ENCODE data around the gene PRRT4.

The PRRT4 gene

DNA sequence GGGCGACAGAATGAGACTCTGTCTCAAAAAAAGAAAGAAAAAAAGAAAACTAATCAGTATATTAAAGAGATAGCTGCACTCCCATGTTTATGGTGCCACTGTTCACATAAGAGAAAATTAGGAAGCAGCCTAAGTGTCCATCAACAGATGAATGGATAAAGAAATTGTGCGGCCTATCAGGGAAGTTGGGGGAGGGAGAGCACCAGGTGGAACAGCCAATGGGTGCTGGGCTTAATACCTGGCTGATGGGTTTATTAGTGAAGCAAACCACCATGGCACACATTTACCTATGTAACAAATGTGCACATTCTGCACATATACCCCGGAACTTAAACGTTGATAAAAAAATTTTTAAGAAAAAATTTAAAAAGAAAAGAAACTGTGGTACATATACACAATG lies 9.0 kb upstream of the PRRT4 start:
- no peak for DNase-seq

DNA sequence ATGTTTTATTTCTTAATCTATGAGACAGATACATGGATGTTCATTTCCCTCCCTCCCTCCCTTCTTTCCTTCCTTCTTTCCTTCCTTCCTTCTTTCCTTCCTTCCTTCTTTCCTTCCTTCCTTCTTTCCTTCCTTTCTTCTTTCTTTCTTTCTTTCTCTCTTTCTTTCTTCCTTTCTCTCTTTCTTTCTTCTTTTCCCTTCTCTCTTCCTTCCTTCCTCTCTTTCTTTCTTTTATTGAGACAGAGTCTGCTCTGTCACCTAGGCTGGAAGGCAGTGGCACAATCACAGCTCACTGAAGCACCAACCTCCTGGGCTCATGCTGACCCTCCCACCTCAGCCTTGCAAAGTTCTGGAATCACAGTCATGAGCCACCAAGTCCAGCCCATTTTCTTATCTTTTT lies 5.5 kb upstream of the PRRT4 start:
- DNase-seq, result no peak

DNA sequence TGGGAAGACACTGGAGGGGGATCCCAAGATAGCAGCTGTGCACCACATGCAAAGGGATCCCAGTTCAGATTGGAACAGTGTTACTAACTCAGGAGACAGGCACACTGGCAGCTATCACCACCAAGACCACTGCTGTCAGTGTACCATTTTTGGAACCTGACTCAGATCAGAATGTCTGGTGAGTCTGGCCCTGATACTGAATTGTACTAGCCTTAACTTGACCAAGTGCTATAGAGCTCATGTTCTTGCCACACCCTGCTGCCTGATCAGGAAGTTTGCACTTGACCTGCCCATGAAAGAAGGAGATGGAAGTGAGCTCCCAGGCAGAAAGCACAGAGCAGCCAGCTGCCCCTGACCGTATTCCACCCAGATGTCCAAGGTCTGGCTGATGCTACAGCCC lies 4.8 kb upstream of the PRRT4 start:
- DNase-seq, result no peak

DNA sequence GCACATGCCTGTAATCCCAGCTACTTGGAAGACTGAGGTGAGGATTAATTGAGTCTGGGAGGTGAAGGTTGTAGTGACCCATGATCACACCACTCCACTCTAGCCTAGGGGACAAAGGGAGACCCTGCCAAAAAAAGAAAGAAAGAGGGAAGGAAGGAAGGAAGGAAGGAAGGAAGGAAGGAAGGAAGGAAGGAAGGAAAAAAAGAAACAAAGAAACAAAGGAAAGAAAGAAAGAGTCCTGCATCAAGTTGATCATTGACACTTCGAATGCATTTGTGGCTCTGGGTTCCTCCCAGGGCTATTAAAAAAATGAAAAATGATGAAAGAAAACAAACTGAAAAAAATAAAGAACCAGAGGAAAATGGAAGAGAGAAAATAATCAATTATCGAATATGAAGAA lies 3.9 kb upstream of the PRRT4 start:
- no peak for DNase-seq

DNA sequence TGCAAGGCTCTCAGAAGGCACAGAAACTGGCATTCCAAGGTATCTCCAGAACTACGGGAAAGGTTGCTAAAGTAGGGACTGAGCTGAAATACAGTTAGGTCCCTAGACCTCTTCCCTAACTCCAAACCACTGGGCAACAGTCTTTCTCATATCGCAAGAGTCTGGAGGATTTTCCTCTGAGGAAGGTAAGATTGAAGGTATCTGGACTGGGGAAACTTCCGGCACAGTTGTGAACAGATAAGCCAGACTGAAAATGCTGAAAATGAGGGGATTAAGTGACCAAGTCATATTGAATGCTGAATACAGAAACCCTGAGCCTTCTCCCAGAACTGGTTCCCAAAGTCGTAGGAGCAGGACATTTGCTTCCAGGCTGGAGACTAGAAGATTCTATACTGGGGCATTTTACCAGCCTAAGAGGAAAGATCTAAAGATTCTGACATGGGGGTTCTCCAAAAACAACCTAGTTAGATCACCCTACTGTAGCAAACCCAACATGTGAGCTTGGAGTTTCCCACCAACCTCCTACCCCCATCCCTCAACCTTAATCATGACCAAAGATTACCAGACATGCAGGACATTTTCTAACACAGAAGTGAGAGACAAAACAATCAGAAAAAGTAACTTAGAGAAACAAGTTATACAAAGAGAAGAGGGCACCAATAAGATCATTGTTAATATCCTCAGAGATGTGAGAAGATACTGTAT lies 2.8 kb upstream of the PRRT4 start:
- DNase-seq, result no peak

DNA sequence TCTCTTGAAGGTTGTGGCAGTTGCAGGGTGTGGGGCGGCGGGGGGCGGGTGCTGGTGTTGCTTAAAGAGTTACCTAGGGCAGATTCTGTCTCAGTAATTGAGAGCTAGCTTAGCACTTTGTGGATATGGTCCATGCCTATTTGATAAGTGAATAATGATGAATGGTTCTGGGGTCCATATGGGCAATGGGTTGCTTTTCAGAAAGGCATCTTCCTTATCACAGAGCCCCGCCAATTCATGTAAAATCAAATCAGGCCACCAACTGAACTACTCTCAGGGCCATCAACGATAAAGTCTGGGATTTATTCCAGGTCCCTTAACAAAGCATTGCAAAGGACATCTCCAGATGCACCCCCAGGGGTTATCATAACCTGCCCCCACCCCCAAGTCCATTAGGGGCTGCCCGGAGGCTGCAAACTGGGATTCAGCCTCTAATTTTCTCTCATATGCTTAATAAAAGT lies 1.8 kb upstream of the PRRT4 start:
- no peak for DNase-seq

DNA sequence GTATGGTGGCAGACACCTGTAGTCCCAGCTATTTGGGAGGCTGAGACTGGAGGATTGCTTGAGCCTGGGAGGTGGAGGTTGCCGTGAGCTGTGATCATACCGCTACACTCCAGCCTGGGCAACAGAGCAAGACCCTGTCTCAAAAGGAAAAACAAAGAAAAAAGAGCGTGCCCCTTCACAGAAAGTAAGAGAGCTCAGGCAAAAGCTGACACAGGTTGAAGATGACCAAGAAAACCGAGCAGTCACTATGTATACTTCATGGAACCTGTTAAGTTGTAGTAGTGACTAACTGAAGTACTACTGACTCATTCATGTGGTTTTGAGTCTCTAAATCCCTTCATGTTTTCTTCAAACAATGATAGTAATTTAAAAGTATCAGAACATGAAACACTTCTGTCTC lies 1.2 kb upstream of the PRRT4 start:
- DNase-seq, result no peak

DNA sequence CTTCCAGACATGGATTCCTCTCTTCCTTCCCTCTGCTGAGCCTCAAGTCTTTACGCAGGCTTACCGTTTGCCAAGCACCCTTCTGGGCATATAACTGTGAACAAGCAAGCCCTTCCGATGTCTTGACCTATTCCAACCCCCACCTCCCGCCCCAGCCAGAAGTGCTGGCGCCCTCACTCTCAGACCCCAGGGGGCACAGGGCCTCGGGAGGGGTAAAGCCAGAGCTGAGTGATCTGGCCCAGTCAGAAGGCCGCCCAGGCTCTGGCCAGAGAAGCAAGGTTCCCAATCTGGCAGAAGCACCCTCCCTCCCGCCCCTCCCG lies 1.2 kb downstream of the PRRT4 start:
- no peak for DNase-seq

DNA sequence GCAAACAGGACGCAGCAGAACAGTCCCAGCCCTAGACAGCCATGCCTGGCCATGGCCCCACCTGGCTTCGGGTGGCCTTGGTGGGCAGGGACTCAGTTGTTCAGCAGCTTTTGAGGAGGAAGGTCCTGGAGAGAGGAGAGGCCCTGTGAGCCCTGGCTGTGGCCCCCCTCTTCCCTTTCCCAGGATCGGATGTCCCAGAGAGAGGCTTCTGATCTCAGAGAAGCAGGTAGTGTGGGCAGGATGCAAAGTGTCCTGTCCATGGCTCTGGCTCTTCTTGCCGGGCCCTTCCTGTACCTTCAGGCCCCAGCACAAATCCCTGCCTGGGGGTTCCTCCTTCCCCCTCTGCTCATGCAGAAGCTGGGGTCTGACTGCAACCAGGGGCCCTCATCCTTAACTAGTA lies 1.6 kb downstream of the PRRT4 start:
- no peak for DNase-seq

DNA sequence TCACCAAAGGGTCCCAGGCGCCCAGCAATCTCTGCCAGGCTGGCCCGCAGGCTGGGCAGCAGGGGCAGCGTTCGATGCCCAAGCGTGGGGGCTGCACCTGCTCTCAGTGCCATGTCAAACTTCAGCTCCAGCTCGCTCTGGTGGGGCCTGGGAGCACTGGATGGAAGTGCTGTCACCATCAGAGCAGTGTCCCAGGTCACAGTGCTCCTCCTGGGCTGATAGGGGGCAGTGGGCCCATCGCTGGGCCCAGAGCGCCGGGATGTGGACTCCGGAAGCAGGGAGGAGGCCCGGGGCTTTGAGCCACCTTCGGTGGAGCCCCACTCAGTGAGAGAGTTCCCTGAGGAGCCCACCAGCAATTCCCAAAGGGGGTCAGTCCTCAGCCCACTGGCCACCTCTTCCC lies 2.2 kb downstream of the PRRT4 start:
- no peak for DNase-seq

DNA sequence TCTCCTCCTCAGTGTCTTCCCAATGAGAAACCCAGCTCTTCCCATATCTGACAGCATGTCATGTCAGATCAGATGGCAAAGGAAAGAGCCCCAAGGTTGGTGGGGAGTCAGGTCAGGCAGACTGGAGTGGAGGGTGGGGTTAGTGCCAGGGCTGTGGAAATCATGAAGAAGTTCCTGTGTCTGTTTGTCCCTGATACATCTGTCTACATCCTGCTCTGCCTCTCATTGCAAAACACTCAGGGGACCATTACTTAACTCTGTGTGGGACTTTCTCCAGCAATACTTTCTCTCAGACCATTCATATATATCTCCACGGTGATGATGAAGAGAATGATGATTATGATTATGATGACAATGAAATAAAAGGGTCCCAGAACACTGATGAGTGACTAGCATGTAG lies 3.3 kb downstream of the PRRT4 start:
- no peak for DNase-seq

DNA sequence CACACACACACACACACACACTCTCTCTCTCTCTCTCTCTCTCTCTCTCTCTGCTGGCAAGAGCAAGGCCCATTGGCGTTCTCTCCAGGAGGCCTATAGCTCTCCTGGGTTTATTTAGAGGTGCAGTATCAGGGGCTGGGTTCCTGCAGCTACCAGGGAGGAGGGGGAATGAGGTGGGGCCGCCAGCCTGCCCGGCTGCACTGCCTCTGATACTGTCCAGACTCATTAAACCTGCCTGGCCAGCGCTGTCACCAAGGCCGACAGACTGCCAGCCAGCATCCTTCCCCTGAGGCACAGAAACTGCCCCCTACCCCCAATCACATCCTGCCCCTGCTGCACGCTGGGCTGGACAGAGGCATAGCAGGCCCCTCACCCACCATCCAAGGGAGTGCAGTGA lies 4.3 kb downstream of the PRRT4 start:
- no peak for DNase-seq

DNA sequence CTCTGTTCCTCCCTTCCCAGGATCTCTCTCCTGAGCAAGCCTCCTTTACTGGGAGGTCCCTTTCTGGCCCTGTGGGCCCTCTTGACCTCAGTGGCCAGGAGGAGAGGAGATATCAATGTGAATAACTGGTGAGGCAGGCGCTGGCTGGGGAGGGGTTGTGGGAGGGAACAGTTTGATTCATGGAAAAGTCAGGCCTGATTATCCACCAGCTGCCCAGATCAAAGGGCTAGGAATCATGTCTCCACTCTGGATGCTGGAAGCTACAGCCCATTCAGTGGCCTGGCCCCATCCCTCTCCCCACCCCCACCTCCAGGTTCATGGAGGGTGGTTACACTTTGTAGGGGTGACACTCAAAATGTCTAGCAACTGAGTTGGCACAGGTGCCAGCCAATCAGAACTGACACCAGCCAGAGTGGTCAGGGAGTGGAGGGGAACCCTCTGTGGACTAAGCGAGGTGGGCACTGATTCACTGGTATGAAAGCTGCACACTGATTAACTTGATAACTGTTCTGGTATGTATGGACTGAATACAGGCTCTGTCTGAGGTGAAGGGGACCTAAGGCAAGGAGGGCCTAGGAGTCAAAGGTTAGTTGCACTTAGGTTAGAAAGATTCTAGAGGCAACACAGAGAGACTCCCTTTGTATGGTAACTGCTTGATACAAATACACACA lies 4.8 kb downstream of the PRRT4 start:
- no peak for DNase-seq

DNA sequence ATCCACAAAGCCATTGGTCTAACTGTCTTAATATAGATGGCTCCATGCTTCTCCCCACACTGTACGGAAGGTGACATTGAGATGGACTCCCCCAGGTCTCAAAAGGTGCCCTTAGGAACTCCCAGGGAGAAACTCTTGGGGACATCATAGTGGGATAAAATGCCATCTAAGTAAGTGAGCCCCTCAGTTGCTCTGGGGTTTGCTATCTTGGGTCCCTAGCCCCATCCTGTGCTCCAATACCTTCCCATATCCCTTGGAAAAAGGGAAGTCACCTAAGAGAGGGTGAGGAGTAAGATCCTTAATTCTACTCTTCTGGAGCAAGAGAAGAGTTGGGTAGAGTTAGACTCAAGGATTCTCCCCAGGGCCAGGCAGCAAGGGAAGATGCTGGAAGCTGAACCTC lies 7.9 kb downstream of the PRRT4 start:
- no peak for DNase-seq

DNA sequence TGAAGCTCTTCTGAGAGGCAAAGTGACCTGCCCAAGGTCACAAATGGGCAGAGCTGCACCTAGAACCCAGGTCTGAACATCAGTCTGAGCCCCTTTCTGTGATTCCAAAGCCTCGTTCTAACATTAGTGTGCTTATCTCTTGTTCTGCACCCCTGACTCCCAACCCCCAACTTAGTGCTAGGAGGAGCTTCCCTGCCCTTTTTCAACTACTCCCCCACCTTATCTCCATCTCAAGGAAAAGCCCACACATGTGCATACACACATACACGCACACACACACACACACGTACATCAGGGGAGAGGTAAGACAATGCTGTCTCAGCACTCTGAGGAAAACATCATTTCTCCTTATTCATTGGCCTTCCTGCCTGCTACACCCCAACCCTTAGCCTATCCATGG lies 8.3 kb downstream of the PRRT4 start:
- no peak for DNase-seq

DNA sequence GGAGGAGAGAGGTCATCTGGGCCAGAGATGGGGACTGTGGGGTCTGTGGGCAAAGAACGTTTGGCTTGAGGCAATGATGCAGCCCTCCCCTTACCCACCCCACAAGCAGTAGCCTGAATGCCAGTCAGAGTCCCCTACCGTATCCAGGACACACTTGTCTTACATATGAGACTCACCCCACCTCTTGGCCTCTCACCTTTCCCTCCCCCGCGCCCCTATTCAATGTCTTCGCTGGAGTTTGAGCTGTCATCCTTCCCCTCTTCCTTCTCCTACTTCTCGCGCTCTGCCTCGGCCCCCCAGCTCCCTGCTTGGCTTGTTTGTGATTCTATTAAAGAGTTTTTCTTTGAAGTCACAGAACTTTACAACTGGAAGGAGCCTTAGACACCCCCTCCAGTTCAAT lies 8.9 kb downstream of the PRRT4 start:
- DNase-seq, result no peak

DNA sequence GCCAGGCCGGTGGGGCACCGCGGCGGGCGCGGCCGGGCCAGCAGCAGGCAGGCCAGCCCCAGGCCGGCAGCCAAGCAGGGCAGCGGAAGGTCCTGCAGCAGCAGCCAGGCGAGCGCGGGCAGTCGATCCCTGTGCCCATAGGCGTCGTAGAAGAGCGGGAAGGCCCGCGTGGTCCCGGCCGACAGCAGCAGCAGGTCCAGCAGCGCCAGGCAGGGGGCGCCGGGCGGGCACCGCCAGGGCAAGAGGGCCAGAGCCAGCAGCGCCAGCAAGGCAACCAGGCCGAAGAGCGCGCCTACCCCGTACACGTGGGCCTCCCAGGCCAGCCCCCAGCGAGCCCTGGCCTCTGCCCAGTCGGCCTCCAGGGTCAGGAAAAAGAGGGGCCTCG lies 9.3 kb downstream of the PRRT4 start:
- peak in 1 of 2 donors; percentile 40 for DNase-seq

DNA sequence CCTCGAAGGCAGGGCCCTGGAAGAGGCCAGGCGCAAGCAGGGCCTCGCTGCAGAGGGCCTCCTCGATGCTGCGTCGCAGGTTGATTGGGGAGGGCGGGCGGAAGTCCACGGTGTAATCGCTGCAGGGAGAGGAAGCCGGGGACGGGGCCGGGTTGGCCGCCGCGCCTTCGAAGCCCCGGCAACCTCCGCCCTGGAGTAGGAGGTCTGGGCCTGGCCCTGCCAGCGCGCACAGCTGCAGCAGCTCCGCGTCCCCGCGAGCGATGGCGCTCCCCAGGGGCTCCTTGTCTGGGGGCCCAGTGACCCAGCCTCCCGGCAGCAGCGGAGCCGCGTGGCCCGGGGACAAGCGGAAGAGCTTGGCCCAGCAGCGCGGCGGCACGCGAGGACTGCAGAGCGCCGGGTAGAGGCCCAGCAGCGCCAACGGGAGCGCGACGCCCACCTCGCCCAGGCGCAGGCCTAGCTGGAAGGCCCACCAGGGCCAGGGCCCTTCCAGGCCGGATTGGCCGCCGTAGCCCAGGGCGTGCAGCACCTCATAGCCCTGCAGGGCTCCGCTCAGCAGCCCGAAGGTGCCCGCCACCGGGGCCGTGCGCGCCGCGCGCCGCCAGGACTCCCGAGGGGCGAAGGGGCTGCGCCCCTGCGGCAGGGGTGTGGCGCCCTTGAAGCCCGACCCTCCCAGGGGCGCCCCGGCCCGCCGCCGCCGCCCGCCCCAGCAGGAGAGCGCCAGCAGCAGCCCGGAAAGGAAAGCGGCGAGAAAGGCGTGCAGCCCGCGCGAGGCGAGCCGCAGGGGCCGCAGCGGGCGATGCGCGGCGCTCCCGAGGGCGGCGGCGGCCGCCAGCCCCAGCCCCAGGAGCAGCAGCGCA lies 10.0 kb downstream of the PRRT4 start:
- DNase-seq, result no peak

DNA sequence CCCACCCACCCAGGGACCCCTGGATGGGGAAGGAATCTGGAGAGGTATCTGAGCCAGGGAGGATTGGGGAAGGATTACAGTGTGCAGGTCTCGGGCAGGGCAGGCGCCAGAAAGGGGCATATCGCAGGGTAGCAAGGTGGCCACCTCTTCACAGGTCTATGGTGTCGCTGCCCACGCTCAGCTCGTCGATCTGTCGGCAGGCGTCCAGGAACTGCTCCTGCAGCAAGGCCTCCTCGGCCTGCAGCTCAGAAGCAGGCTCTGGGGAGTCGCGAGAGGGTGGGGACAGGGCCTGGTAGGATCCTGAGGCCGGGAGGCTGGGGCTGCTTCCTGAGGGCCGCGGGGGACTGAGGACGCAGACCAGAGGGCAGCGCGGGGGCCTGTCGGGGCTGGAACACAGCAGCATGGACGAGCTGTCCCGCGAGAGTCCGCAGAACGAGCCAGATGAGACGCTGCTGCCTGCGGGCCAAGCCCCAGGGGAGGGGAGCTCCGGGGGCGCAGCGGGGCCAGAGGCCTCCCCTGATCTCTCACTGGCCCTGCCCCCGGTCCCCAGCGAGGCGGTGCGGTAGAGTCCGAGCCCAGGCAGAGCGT lies 10.7 kb downstream of the PRRT4 start:
- DNase-seq, result no peak

DNA sequence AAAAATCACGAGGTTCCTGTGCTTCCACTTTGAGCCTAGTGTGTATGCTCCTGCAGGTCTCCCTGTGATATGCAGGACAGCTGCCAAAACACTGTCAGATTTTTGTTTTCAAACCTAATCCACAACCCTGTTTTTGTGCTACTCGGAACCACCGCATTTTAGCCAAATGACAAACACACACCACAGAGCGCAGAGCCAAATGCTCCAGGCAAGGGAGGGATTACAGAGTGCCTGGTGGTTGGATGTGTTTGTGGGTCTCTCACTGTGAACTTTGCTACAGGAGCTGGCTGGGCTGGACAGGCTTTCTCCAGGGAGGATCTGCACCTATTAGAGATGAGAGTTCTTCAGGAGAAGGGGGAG lies 12.0 kb downstream of the PRRT4 start:
- DNase-seq, result no peak

DNA sequence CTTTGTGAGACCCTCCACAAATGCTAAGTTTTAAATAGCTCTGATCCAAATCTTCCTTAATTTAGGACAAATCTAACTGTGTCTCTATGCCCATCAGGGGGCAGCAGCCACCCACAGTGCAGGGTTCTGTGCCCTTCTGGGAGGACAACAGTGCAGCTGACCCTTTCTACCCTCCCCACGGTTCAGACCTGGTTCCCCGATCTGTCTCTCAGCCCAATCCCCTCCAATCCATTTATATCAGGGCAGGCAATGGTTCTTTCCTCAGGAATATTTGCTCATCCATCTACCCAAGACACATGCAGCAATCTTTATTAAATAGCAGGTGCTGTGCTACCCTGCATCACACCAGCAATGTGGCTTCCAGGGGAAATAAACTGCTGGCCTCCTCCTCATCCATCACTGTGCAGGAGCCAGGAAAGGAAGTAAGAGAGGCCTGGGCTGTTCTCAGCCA lies 13.8 kb downstream of the PRRT4 start:
- DNase-seq, result peak; percentile 36 to 51

DNA sequence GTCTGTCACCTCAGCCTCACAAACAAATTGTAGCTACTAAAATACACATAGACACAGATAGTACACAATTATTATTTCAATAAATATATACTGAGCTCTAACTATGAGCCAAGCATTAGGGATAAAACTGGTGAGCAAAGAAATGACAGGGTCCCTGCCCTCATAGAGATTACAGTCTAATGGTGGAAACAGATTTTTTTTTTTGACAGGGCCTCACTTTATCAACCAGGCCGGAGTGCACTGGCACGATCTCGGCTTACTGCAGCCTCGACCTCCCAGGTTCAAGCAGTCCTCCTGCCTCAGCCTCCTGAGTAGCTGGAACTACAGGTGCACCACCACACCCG lies 17.1 kb downstream of the PRRT4 start:
- no peak for DNase-seq

DNA sequence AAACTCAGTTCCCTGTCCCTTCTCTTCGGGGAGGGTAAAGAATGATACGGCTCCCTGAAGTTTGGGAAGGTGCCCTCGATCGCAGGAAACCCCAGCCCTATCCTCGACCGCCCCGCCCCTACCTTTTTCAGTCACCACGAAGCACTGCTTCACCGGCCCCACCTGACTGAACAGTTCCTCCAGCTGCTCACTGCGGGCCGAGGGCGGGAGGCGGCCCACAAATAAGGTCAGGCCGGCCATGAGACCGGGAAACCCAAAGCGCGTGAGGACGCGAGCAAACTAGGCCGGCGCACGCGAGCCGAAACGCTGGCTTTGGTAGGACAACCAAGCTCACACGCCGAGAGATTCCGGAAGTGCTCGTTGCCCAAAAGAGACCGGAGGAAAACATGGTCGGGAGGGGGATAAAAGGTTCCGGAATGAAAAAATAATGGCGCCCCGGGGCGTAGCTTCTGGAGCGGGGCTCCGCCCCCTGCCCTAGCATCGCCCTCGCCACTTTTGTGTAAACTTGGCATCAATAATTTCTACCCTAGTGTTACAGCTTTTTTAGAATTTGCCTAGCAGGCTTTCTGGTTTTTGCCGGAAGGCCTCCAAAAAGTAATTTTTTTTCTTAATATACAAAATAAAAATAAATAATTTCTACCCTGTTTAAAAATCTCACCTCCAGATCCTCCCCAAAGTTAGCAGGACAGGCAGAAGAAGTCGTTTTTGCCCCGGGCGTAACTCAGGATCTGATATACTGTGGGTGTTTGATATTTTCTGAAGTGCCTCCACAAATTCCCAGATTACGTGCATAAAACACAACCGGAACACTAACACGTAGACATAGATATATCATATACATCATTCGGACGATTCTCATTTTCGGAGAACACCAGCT lies 17.7 kb downstream of the PRRT4 start, which contains the start of gene RBM28:
RBM28 (minus strand) TSS at position 355 of the 877 bp plus-strand sequence; CDS start at position 240, 115 bp downstream.
- peak; percentile 87 to 91 for DNase-seq
